GM12878 (cell line): ENCODE measurements around the gene NUP205. TPM values are rescaled to one million over a fixed set of nuclear protein-coding genes. Genes with fewer than 3 reads are reported as not detected.

Experiments used
- ATAC-seq: fragments of 200-7000 bp; cut with Tn5 transposase; 3 replicates; pipeline ENCODE4 v1.9.1; 2020; ENCODE audit warnings: mild to moderate bottlenecking, moderate library complexity
- BruUV-seq: library from RNA; stranded (reverse); fragments of 400-500 nt; replicated peaks from 2 replicates; lab custom pipeline; 2021; lab: Mats Ljungman, UMichigan
- CTCF ChIA-PET: fragments of 300-600 bp; sonication (Branson Sonifier 250); formaldehyde crosslinking; extraction: SDS; loops from one replicate; lab custom pipeline; 2021; ENCODE audit warnings: inconsistent platforms; lab: Yijun Ruan, JAX
- POLR2A ChIA-PET: fragments of 350-600 bp; formaldehyde crosslinking; extraction: SDS; loops from one replicate; lab custom pipeline; 2021; ENCODE audit warnings: inconsistent platforms; lab: Charles Lee
- RAD21 ChIA-PET: fragments of 300-600 bp; sonication (Branson Sonifier 250); formaldehyde crosslinking; loops from one replicate; lab custom pipeline; 2023; ENCODE audit warnings: antibody characterized with exemption; ENCODE audit not compliant: unreplicated experiment; lab: Charles Lee
- SMC1A ChIA-PET: fragments of 300-600 bp; sonication (Branson Sonifier 250); formaldehyde crosslinking; loops from one replicate; lab custom pipeline; 2023; ENCODE audit not compliant: unreplicated experiment, uncharacterized antibody; lab: Charles Lee
- DNase-seq: peaks from one replicate; pipeline ENCODE4 v3.0.0-alpha.2; 2011; ENCODE audit warnings: low read depth, low spot score
- FAIRE-seq: peaks from 3 replicates; lab custom pipeline; 2011; peaks lifted over from hg19 to GRCh38; lab: Jason Lieb, UNC
- H2AFZ ChIP-seq: 2 replicates; pipeline ENCODE4 v1.6.0; 2011; ENCODE audit warnings: low read depth, low read length, control low read depth; ENCODE audit not compliant: control insufficient read depth
- H3K27ac ChIP-seq: 2 replicates; pipeline ENCODE4 v1.5.1; 2011; ENCODE audit warnings: control low read depth; ENCODE audit not compliant: control insufficient read depth, insufficient read depth
- H3K27me3 ChIP-seq, 2 experiments: replicated peaks in 1 of 2; 2 replicates each; pipeline versions ENCODE4 v1.6.0 to v1.6.1; 2011; ENCODE audit warnings: low read length in 1 of 2; ENCODE audit not compliant: control insufficient read depth in 2 of 2, insufficient read depth in 2 of 2
- H3K36me3 ChIP-seq, 2 experiments: 2 replicates each; pipeline ENCODE4 v1.5.1; 2011; ENCODE audit warnings: low read length in 1 of 2; ENCODE audit not compliant: control insufficient read depth in 2 of 2, insufficient read depth in 2 of 2
- H3K4me1 ChIP-seq: 2 replicates; pipeline ENCODE4 v1.6.1; 2011; ENCODE audit warnings: mild to moderate bottlenecking, low read length, moderate library complexity, mixed read lengths; ENCODE audit not compliant: control insufficient read depth, insufficient read depth
- H3K4me2 ChIP-seq: 2 replicates; pipeline ENCODE4 v1.6.0; 2011; ENCODE audit warnings: control low read depth; ENCODE audit not compliant: control insufficient read depth, insufficient read depth
- H3K4me3 ChIP-seq: fragments of 200-600 bp; sonication (generic); 2 replicates; pipeline ENCODE4 v1.5.1; 2016
- H3K79me2 ChIP-seq: 2 replicates; pipeline ENCODE4 v1.6.0; 2011; ENCODE audit warnings: low read length; ENCODE audit not compliant: control insufficient read depth, insufficient read depth
- H3K9ac ChIP-seq: 2 replicates; pipeline ENCODE4 v1.8.0; 2011; ENCODE audit warnings: low read length, control low read depth, mixed read lengths; ENCODE audit not compliant: control insufficient read depth, insufficient read depth
- H3K9me3 ChIP-seq: replicated peaks from 3 replicates; pipeline ENCODE4 v1.5.1; 2011; ENCODE audit warnings: mild to moderate bottlenecking, low read length; ENCODE audit not compliant: control insufficient read depth, insufficient read depth
- H4K20me1 ChIP-seq: 2 replicates; pipeline ENCODE4 v1.6.0; 2011; ENCODE audit not compliant: control insufficient read depth, insufficient read depth
- CHD2 ChIP-seq: IDR thresholded peaks from 2 replicates; pipeline ENCODE4 v1.6.1; 2011; ENCODE audit warnings: low read depth, low read length, improper control_type of control experiment, borderline replicate concordance
- EGR1 ChIP-seq, 2 experiments: IDR thresholded peaks; 1 replicate in 1 of 2; 2 replicates in 1 of 2; pipeline ENCODE4 v1.6.1; 2011 to 2012; ENCODE audit warnings: low read depth in 2 of 2, low read length in 2 of 2, borderline replicate concordance in 1 of 2, mild to moderate bottlenecking in 1 of 2, moderate library complexity in 1 of 2
- EZH2 ChIP-seq: IDR thresholded peaks from 2 replicates; pipeline ENCODE4 v1.6.1; 2012; ENCODE audit warnings: low read depth, mild to moderate bottlenecking, control low read depth, inconsistent platforms, low read length, borderline replicate concordance; ENCODE audit not compliant: control insufficient read depth
- FOS ChIP-seq: IDR thresholded peaks from 3 replicates; pipeline ENCODE4 v1.6.1; 2011; ENCODE audit warnings: borderline replicate concordance; ENCODE audit not compliant: insufficient read length; ENCODE audit errors: extremely low read depth
- HDAC6 ChIP-seq: fragments of 200-600 bp; sonication (generic); IDR thresholded peaks from one replicate; pipeline ENCODE4 v1.8.0; 2017; ENCODE audit warnings: antibody characterized with exemption; ENCODE audit not compliant: unreplicated experiment
- IRF4 ChIP-seq: IDR thresholded peaks from 2 replicates; pipeline ENCODE4 v1.6.1; 2011; ENCODE audit warnings: low read depth, low read length
- MXI1 ChIP-seq: fragments of 150-350 bp; IDR thresholded peaks from 2 replicates; pipeline ENCODE4 v1.6.1; 2011; ENCODE audit warnings: low read depth, mild to moderate bottlenecking, inconsistent platforms, low read length, improper control_type of control experiment
- ZSCAN29 ChIP-seq: fragments of 450-650 bp; IDR thresholded peaks from 2 replicates; pipeline ENCODE4 v1.6.1; 2017; ENCODE audit warnings: mild to moderate bottlenecking, moderate library complexity
- WGBS: methylation state at CpG from one replicate; pipeline ENCODE4 v1.1.6; 2016; ENCODE audit warnings: low lambda C conversion rate; ENCODE audit not compliant: insufficient replicate concordance, insufficient coverage; ENCODE audit errors: missing lambda C conversion rate; 5-methylcytosine and 5-hydroxymethylcytosine counted together
- in situ Hi-C: fragments of 300-500 bp; cut with MboI; formaldehyde crosslinking; loops from 9 replicates; pipeline ENCODE4 v1.14.3; 2018; ENCODE audit warnings: mixed read lengths
- intact Hi-C: fragments of 100-400 bp; cut with micrococcal nuclease; formaldehyde crosslinking; loops from one replicate; pipeline ENCODE4 v1.14.2; 2022; ENCODE audit not compliant: unreplicated experiment
- polyA plus RNA-seq, 11 experiments: library from polyadenylated mRNA; depleted of rRNA in 4 of 11; unstranded in 6 of 11; stranded (reverse) in 5 of 11; fragments of >200 nt; fragmentation: Nextera tagmentation in 4 of 11; fragmentation: Illumina TruSeq in 1 of 11; extraction: Ambion mirVana in 4 of 11; extraction: Trizol in 1 of 11; gene quantifications; 1 replicate in 1 of 11; 2 replicates in 10 of 11; pipeline versions ENCODE4 v1.2.1 to v1.2.3, GENCODE V29; 2011 to 2016; ENCODE audit warnings: inconsistent platforms in 2 of 11, missing spikeins in 2 of 11, low read depth in 1 of 11
- total RNA-seq, 4 experiments: library from RNA; depleted of rRNA in 3 of 4; stranded (reverse); fragments of >200 nt in 3 of 4; fragmentation: Illumina TruSeq in 1 of 4; extraction: Trizol in 1 of 4; gene quantifications; 2 replicates each; pipeline versions ENCODE4 v1.2.1 to v1.2.3, GENCODE V29; 2013 to 2021
- TF ChIP-seq, protein P1 (sequence below): fragments of 450-650 bp; IDR thresholded peaks from 2 replicates; pipeline ENCODE4 v1.6.1; 2016; ENCODE audit warnings: mild to moderate bottlenecking

Gene NUP205
- total and polyA plus RNA-seq, 10 of the 15 experiments (the other 5 are each of a cell fraction or from before 2014, with no cell fraction given), result 41.4 to 110 (median 85.9) TPM

GRCh38 chr7:135597926-135598305 lies 40.2 kb downstream of the NUP205 start:
- CTCF ChIA-PET, result interaction anchor here (0.6 to 1.6 kb wide), 4 partner anchors 12 to 344 kb away, joined by 3 to 8 read pairs (median 3); no protein-coding TSS in a partner anchor

More at GRCh38 chr7:135597926-135598305, 40.2 kb downstream of the NUP205 start:
- Histone ChIP-seq H3K27ac (no peak overlapping the region), H3K9me3 (no peaks in the 10 kb centered on the region), H4K20me1 (no peaks in the 10 kb centered on the region), H2AFZ (no peak overlapping the region), H3K79me2 (no peaks in the 10 kb centered on the region), H3K27me3 (no peaks in the 10 kb centered on the region), H3K4me2 (no peak overlapping the region), H3K9ac (no peak overlapping the region), H3K4me1 (no peaks in the 10 kb centered on the region), H3K4me3 (no peak overlapping the region), H3K36me3 (peaks cover 0 to 48% of the 10 kb centered on the region in 2 experiments)
- POLR2A ChIA-PET, result interaction anchor here (1.0 kb wide), 1 partner anchor 17 kb away, joined by 3 read pairs; no protein-coding TSS in a partner anchor
- SMC1A ChIA-PET, result interaction anchor here (1.0 to 1.2 kb wide), 4 partner anchors 11 to 47 kb away, joined by 3 to 6 read pairs (median 4); no protein-coding TSS in a partner anchor
- FAIRE-seq (no peak), ATAC-seq (no peak), DNase-seq (no peak)
- BruUV-seq, result no TSS peak
- RAD21 ChIA-PET, result interaction anchor here (0.6 to 1.2 kb wide), 2 partner anchors 11 to 59 kb away, joined by 3 read pairs; no protein-coding TSS in a partner anchor
- intact Hi-C loops, result no loop called here
- in situ Hi-C loops, result no loop called here
- TF ChIP-seq MXI1 (no peak), FOS (no peak), ZSCAN29 (no peak), CHD2 (no peak), HDAC6 (no peak), EGR1 (IDR thresholded peaks at IDR 0.05; ENCODE audit: borderline replicate concordance in 1 of 2, low read depth in 2 of 2, low read length in 2 of 2) (no peak), EZH2 (no peak), IRF4 (no peak)
- TF ChIP-seq, protein P1, sequence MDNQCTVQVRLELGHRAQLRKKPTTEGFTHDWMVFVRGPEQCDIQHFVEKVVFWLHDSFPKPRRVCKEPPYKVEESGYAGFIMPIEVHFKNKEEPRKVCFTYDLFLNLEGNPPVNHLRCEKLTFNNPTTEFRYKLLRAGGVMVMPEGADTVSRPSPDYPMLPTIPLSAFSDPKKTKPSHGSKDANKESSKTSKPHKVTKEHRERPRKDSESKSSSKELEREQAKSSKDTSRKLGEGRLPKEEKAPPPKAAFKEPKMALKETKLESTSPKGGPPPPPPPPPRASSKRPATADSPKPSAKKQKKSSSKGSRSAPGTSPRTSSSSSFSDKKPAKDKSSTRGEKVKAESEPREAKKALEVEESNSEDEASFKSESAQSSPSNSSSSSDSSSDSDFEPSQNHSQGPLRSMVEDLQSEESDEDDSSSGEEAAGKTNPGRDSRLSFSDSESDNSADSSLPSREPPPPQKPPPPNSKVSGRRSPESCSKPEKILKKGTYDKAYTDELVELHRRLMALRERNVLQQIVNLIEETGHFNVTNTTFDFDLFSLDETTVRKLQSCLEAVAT, result no peak
- 96% methylated on average over 6 of the region's 6 CpGs for WGBS
